ENCODE results near the gene COL27A1.

DNA sequence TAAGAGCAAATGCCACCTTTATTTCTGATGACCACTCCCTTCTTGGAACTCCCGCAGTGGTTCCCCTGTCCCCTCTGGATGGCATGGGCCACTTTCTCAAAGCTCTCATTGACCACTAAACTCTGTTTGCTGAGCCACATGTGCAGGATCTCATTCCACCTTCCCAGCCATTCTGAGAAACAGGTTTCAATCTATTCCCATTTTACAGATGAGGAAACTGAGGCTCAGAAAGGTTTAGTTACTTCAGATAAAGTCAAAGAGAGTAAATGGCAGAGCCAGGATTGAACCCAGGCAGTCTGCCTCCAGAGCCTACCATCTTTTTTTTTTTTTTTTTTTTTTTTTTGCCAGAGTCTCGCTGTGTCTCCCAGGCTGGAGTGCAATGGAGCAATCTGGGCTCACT, 24.2 kb downstream of the COL27A1 start:
- TF ChIP-seq EZH2 (IDR thresholded peaks at IDR 0.05; ENCODE audit: borderline replicate concordance, low read depth, low read length, poor library complexity, severe bottlenecking): no peak
- no peak for TF ChIP-seq CTCF (conservative IDR thresholded peaks at IDR 0.05; ENCODE audit: low read depth, low read length)

Measured in A673 (cell line).